GM12878 (cell line): ENCODE data around the gene PON3. TPM values are rescaled to one million over a fixed set of nuclear protein-coding genes. Genes with fewer than 3 reads are reported as not detected.

Source experiments
- ATAC-seq: fragments of 200-7000 bp; cut with Tn5 transposase; 3 replicates; pipeline ENCODE4 v1.9.1; 2020; ENCODE audit warnings: mild to moderate bottlenecking, moderate library complexity
- BruUV-seq: library from RNA; stranded (reverse); fragments of 400-500 nt; replicated peaks from 2 replicates; lab custom pipeline; 2021; lab: Mats Ljungman, UMichigan
- CTCF ChIA-PET: fragments of 300-600 bp; sonication (Branson Sonifier 250); formaldehyde crosslinking; extraction: SDS; loops from one replicate; lab custom pipeline; 2021; ENCODE audit warnings: inconsistent platforms; lab: Yijun Ruan, JAX
- POLR2A ChIA-PET: fragments of 350-600 bp; formaldehyde crosslinking; extraction: SDS; loops from one replicate; lab custom pipeline; 2021; ENCODE audit warnings: inconsistent platforms; lab: Charles Lee
- RAD21 ChIA-PET: fragments of 300-600 bp; sonication (Branson Sonifier 250); formaldehyde crosslinking; loops from one replicate; lab custom pipeline; 2023; ENCODE audit warnings: antibody characterized with exemption; ENCODE audit not compliant: unreplicated experiment; lab: Charles Lee
- SMC1A ChIA-PET: fragments of 300-600 bp; sonication (Branson Sonifier 250); formaldehyde crosslinking; loops from one replicate; lab custom pipeline; 2023; ENCODE audit not compliant: unreplicated experiment, uncharacterized antibody; lab: Charles Lee
- DNase-seq: peaks from one replicate; pipeline ENCODE4 v3.0.0-alpha.2; 2011; ENCODE audit warnings: low read depth, low spot score
- FAIRE-seq: peaks from 3 replicates; lab custom pipeline; 2011; peaks lifted over from hg19 to GRCh38; lab: Jason Lieb, UNC
- H2AFZ ChIP-seq: 2 replicates; pipeline ENCODE4 v1.6.0; 2011; ENCODE audit warnings: low read depth, low read length, control low read depth; ENCODE audit not compliant: control insufficient read depth
- H3K27ac ChIP-seq: 2 replicates; pipeline ENCODE4 v1.5.1; 2011; ENCODE audit warnings: control low read depth; ENCODE audit not compliant: control insufficient read depth, insufficient read depth
- H3K27me3 ChIP-seq, 2 experiments: replicated peaks in 1 of 2; 2 replicates each; pipeline versions ENCODE4 v1.6.0 to v1.6.1; 2011; ENCODE audit warnings: low read length in 1 of 2; ENCODE audit not compliant: control insufficient read depth in 2 of 2, insufficient read depth in 2 of 2
- H3K36me3 ChIP-seq, 2 experiments: 2 replicates each; pipeline ENCODE4 v1.5.1; 2011; ENCODE audit warnings: low read length in 1 of 2; ENCODE audit not compliant: control insufficient read depth in 2 of 2, insufficient read depth in 2 of 2
- H3K4me1 ChIP-seq: 2 replicates; pipeline ENCODE4 v1.6.1; 2011; ENCODE audit warnings: mild to moderate bottlenecking, low read length, moderate library complexity, mixed read lengths; ENCODE audit not compliant: control insufficient read depth, insufficient read depth
- H3K4me2 ChIP-seq: 2 replicates; pipeline ENCODE4 v1.6.0; 2011; ENCODE audit warnings: control low read depth; ENCODE audit not compliant: control insufficient read depth, insufficient read depth
- H3K4me3 ChIP-seq: fragments of 200-600 bp; sonication (generic); 2 replicates; pipeline ENCODE4 v1.5.1; 2016
- H3K79me2 ChIP-seq: 2 replicates; pipeline ENCODE4 v1.6.0; 2011; ENCODE audit warnings: low read length; ENCODE audit not compliant: control insufficient read depth, insufficient read depth
- H3K9ac ChIP-seq: 2 replicates; pipeline ENCODE4 v1.8.0; 2011; ENCODE audit warnings: low read length, control low read depth, mixed read lengths; ENCODE audit not compliant: control insufficient read depth, insufficient read depth
- H3K9me3 ChIP-seq: replicated peaks from 3 replicates; pipeline ENCODE4 v1.5.1; 2011; ENCODE audit warnings: mild to moderate bottlenecking, low read length; ENCODE audit not compliant: control insufficient read depth, insufficient read depth
- H4K20me1 ChIP-seq: 2 replicates; pipeline ENCODE4 v1.6.0; 2011; ENCODE audit not compliant: control insufficient read depth, insufficient read depth
- IKZF1 ChIP-seq: fragments of 450-650 bp; conservative IDR thresholded peaks from 2 replicates; pipeline ENCODE4 v1.6.1; 2017; ENCODE audit warnings: antibody characterized with exemption, mild to moderate bottlenecking
- KAT2A ChIP-seq: conservative IDR thresholded peaks from 2 replicates; pipeline ENCODE4 v1.6.1; 2011; ENCODE audit warnings: low read depth, low read length; ENCODE audit not compliant: control insufficient read depth
- MEF2A ChIP-seq: IDR thresholded peaks from 2 replicates; pipeline ENCODE4 v1.6.1; 2011; ENCODE audit warnings: low read depth, mild to moderate bottlenecking, low read length, moderate library complexity; ENCODE audit not compliant: insufficient read depth
- NFXL1 ChIP-seq: fragments of 450-650 bp; IDR thresholded peaks from 2 replicates; pipeline ENCODE4 v1.6.1; 2017; ENCODE audit warnings: antibody characterized with exemption, mild to moderate bottlenecking, borderline replicate concordance
- NFYB ChIP-seq: IDR thresholded peaks from 2 replicates; pipeline ENCODE4 v1.6.1; 2011; ENCODE audit warnings: low read depth, mild to moderate bottlenecking, low read length, improper control_type of control experiment, moderate library complexity; ENCODE audit not compliant: insufficient read depth
- NR2C2 ChIP-seq: IDR thresholded peaks from 2 replicates; pipeline ENCODE4 v1.6.1; 2011; ENCODE audit warnings: borderline replicate concordance, low read depth; ENCODE audit not compliant: control insufficient read depth, insufficient read length
- POLR2A ChIP-seq: IDR thresholded peaks from 2 replicates; pipeline ENCODE4 v1.6.1; 2011; ENCODE audit warnings: low read depth, mild to moderate bottlenecking, low read length
- POLR2AphosphoS5 ChIP-seq: IDR thresholded peaks from 2 replicates; pipeline ENCODE4 v1.6.1; 2011; ENCODE audit warnings: mild to moderate bottlenecking, low read length, inconsistent platforms
- POU2F2 ChIP-seq: IDR thresholded peaks from 3 replicates; pipeline ENCODE4 v1.6.1; 2011; ENCODE audit warnings: low read depth, mild to moderate bottlenecking, low read length, borderline replicate concordance
- SP1 ChIP-seq: IDR thresholded peaks from one replicate; pipeline ENCODE4 v1.6.1; 2011; ENCODE audit warnings: low read depth, low read length
- WGBS: methylation state at CpG from one replicate; pipeline ENCODE4 v1.1.6; 2016; ENCODE audit warnings: low lambda C conversion rate; ENCODE audit not compliant: insufficient replicate concordance, insufficient coverage; ENCODE audit errors: missing lambda C conversion rate; 5-methylcytosine and 5-hydroxymethylcytosine counted together
- in situ Hi-C: fragments of 300-500 bp; cut with MboI; formaldehyde crosslinking; loops from 9 replicates; pipeline ENCODE4 v1.14.3; 2018; ENCODE audit warnings: mixed read lengths
- intact Hi-C: fragments of 100-400 bp; cut with micrococcal nuclease; formaldehyde crosslinking; loops from one replicate; pipeline ENCODE4 v1.14.2; 2022; ENCODE audit not compliant: unreplicated experiment
- polyA plus RNA-seq, 11 experiments: library from polyadenylated mRNA; depleted of rRNA in 4 of 11; unstranded in 6 of 11; stranded (reverse) in 5 of 11; fragments of >200 nt; fragmentation: Nextera tagmentation in 4 of 11; fragmentation: Illumina TruSeq in 1 of 11; extraction: Ambion mirVana in 4 of 11; extraction: Trizol in 1 of 11; gene quantifications; 1 replicate in 1 of 11; 2 replicates in 10 of 11; pipeline versions ENCODE4 v1.2.1 to v1.2.3, GENCODE V29; 2011 to 2016; ENCODE audit warnings: inconsistent platforms in 2 of 11, missing spikeins in 2 of 11, low read depth in 1 of 11
- total RNA-seq, 4 experiments: library from RNA; depleted of rRNA in 3 of 4; stranded (reverse); fragments of >200 nt in 3 of 4; fragmentation: Illumina TruSeq in 1 of 4; extraction: Trizol in 1 of 4; gene quantifications; 2 replicates each; pipeline versions ENCODE4 v1.2.1 to v1.2.3, GENCODE V29; 2013 to 2021
- TF ChIP-seq, protein P1 (sequence below): fragments of 450-650 bp; IDR thresholded peaks from 2 replicates; pipeline ENCODE4 v1.6.1; 2018; ENCODE audit warnings: borderline replicate concordance, mild to moderate bottlenecking; ENCODE audit not compliant: partially characterized antibody

The PON3 gene
- total and polyA plus RNA-seq, 10 of the 15 experiments (the other 5 are each of a cell fraction or from before 2014, with no cell fraction given), result 0.45 to 2.0 (median 0.91) TPM

DNA sequence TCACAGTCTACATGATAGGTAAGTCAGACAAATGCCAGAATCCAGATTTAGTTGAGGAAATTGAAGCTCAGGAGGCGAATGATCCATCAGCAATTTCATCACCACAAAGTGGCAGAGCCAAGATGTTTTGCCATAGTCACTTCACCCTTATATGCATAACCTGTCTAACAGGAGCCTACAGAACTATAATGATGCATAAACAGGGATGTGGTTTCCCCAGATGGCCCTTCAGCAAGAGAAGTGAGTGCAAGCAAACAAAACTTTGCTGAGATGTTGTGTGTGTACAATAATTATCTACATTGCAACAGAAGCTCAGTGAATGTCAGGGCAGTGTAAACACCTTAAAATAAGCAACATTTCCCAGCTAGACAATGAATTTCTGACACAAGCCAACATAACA, 28.6 kb downstream of the PON3 start:
- DNase-seq (no peak), FAIRE-seq (no peak), ATAC-seq (no peak)
- intact Hi-C loops (no loop called here), in situ Hi-C loops (no loop called here)
- H2AFZ ChIP-seq, result no peak overlapping the region
- ChIA-PET POLR2A (no interaction called here), CTCF (no interaction called here), SMC1A (interaction anchor here (1.0 kb wide), 2 partner anchors 15 to 108 kb away, joined by 3 read pairs; no protein-coding TSS in a partner anchor), RAD21 (no interaction called here)
- WGBS, result 0% methylated on average over 1 of the region's 1 CpG
- no TSS peak for BruUV-seq
- no peaks in the 10 kb centered on the region for H3K27me3 ChIP-seq
- H3K4me2 ChIP-seq, result no peak overlapping the region
- no peaks in the 10 kb centered on the region for H3K4me1 ChIP-seq
- no peaks in the 10 kb centered on the region for H3K9me3 ChIP-seq
- TF ChIP-seq MEF2A (no peak), POLR2AphosphoS5 (no peak), IKZF1 (no peak), POLR2A (no peak), NFXL1 (no peak), SP1 (no peak), KAT2A (no peak), NFYB (no peak), POU2F2 (no peak), NR2C2 (no peak)
- TF ChIP-seq, protein P1, sequence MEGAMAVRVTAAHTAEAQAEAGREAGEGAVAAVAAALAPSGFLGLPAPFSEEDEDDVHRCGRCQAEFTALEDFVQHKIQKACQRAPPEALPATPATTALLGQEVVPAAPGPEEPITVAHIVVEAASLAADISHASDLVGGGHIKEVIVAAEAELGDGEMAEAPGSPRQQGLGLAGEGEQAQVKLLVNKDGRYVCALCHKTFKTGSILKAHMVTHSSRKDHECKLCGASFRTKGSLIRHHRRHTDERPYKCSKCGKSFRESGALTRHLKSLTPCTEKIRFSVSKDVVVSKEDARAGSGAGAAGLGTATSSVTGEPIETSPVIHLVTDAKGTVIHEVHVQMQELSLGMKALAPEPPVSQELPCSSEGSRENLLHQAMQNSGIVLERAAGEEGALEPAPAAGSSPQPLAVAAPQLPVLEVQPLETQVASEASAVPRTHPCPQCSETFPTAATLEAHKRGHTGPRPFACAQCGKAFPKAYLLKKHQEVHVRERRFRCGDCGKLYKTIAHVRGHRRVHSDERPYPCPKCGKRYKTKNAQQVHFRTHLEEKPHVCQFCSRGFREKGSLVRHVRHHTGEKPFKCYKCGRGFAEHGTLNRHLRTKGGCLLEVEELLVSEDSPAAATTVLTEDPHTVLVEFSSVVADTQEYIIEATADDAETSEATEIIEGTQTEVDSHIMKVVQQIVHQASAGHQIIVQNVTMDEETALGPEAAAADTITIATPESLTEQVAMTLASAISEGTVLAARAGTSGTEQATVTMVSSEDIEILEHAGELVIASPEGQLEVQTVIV, result no peak
- H4K20me1 ChIP-seq, result no peaks in the 10 kb centered on the region
- H3K4me3 ChIP-seq, result no peak overlapping the region
- H3K79me2 ChIP-seq, result no peaks in the 10 kb centered on the region
- no peaks in the 10 kb centered on the region for H3K36me3 ChIP-seq
- H3K27ac ChIP-seq, result no peak overlapping the region
- no peak overlapping the region for H3K9ac ChIP-seq
